ENCODE measurements around the gene TMEM208.

- TF ChIP-seq POLR2A (IDR thresholded peaks at IDR 0.05): no peak
- TF ChIP-seq, protein P1, sequence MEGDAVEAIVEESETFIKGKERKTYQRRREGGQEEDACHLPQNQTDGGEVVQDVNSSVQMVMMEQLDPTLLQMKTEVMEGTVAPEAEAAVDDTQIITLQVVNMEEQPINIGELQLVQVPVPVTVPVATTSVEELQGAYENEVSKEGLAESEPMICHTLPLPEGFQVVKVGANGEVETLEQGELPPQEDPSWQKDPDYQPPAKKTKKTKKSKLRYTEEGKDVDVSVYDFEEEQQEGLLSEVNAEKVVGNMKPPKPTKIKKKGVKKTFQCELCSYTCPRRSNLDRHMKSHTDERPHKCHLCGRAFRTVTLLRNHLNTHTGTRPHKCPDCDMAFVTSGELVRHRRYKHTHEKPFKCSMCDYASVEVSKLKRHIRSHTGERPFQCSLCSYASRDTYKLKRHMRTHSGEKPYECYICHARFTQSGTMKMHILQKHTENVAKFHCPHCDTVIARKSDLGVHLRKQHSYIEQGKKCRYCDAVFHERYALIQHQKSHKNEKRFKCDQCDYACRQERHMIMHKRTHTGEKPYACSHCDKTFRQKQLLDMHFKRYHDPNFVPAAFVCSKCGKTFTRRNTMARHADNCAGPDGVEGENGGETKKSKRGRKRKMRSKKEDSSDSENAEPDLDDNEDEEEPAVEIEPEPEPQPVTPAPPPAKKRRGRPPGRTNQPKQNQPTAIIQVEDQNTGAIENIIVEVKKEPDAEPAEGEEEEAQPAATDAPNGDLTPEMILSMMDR (IDR thresholded peaks at IDR 0.05): peak in 1 of 3 donors; percentile 25
These were observed 20.5 kb downstream of the TMEM208 start, which contains the start of gene FHOD1 for GRCh38 chr16:67247192-67248072.
